Measurements from ENCODE around the gene TTLL7. TPM values are rescaled to one million over a fixed set of nuclear protein-coding genes. Genes with fewer than 3 reads are reported as not detected.
A peak's percentile ranks its signal among the peaks of the same experiment; 100 is the strongest.

TTLL7 gene
- total RNA-seq, 6 experiments from 2014 or later = 0.92 to 7.2 (median 3.9) TPM

DNA sequence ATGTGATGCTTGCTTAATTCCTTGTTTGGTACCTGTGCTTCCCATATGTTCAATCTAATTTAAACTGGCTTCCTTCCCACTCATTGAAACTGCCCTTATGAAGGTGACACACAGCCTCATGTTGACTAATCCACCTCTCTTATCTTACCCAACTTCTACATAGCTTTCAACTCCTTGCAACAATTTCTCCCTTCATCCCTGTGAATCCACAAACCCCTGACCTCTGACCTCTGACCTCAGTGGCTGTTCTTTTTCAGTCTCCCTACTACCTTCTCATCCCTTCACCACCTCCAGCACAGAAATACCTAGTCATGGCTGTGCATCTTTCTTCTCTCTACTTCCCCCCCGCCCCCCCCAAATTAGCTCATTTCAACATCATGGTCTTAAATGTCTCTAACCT lies 144.5 kb downstream of the TTLL7 start:
- TF ChIP-seq CTCF (IDR thresholded peaks at IDR 0.05) (no peak), POLR2A (IDR thresholded peaks at IDR 0.05) (no peak)
- ATAC-seq (no peak), DNase-seq (no peak)
- Histone ChIP-seq H3K4me3 (no peak overlapping the region), H3K9me3 (no peaks in the 10 kb centered on the region), H3K4me1 (peaks cover 0 to 13% (median 5%) of the 10 kb centered on the region in 4 donors), H3K27ac (no peak overlapping the region), H3K36me3 (no peaks in the 10 kb centered on the region), H3K27me3 (no peaks in the 10 kb centered on the region)
- intact Hi-C loops (cut with DNase I) = no loop called here
- WGBS (ENCODE audit: insufficient coverage, low coverage, low lambda C conversion rate, missing lambda C conversion rate) = 100% methylated on average over 1 of the region's 1 CpG

DNA sequence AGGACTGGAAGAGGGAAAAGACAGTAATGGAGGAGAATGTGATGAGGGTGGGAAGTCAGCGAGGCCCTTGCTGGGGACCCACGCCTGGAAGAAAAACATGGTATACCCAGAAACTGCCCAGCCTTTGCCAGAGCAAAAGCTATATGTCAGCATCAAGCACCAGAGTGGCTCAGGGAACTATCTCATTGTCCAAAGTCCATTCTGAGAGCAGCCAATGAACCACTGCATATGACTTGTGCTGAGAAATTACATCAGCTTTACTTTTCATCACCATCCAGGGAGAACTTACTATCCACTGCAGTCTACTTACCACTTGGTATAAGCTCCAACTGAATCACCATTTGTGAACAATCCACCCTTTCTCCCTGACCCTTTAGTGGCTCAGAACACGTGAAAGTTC lies 148.1 kb downstream of the TTLL7 start:
- Histone ChIP-seq H3K36me3 (no peaks in the 10 kb centered on the region), H3K4me1 (peaks cover 0 to 15% (median 7%) of the 10 kb centered on the region in 4 donors), H3K9me3 (no peaks in the 10 kb centered on the region), H3K4me3 (no peak overlapping the region), H3K27ac (no peak overlapping the region), H3K27me3 (no peaks in the 10 kb centered on the region)
- no peak for TF ChIP-seq CTCF (IDR thresholded peaks at IDR 0.05)
- no peak for TF ChIP-seq POLR2A (IDR thresholded peaks at IDR 0.05)
- intact Hi-C loops (cut with DNase I) = no loop called here
- 72% methylated on average over 3 of the region's 3 CpGs for WGBS (ENCODE audit: insufficient coverage, low coverage, low lambda C conversion rate, missing lambda C conversion rate)
- no peak for DNase-seq
- peak; percentile 77 to 94 (median 86) for ATAC-seq

DNA sequence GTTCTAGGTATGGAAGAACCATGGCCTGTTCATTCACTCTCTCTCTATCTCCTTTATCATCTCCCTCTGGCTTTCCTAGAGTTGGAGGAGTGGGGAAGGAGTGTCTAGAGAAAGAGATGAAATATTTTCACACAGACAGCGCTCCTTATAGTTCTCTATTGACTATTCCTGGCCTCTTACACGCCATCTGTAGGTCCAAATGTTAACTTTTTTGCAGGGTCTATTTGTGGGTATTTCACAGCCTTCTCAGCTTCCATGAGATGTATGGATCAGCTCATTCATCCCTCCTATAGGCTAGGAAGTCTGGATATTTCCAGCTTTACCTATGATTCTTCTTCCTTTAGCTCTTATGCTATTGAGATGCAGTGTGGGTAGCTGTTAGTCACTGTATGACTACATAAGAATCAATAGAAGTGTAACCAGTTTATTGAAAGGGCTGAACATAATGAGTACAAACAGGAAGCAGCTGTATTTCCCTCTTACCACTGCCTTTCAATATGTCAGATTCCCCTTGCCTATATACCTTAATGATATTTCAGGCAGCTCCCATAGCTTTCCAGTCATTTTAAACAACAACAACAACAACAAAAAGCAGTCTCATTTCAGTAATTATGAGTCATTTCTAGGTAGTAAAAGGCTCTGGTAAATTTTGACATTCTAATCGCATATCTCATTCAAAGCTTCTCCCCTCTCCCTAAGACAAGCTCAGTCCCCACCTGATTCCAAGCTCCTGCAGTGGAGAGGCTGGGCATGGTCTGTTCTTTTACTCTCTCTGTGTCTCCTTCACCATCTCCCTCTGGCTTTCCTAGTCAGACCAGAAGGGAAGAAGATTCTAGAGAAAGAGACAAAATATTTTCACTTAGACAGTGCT lies 149.5 kb downstream of the TTLL7 start:
- peak in 1 of 4 donors; percentile 29 for ATAC-seq
- H3K9me3 ChIP-seq = no peaks in the 10 kb centered on the region
- no peak overlapping the region for H3K27ac ChIP-seq
- WGBS (ENCODE audit: insufficient coverage, low coverage, low lambda C conversion rate, missing lambda C conversion rate) = 93% methylated on average over 3 of the region's 3 CpGs
- H3K36me3 ChIP-seq = no peaks in the 10 kb centered on the region
- no peaks in the 10 kb centered on the region for H3K27me3 ChIP-seq
- DNase-seq = no peak
- TF ChIP-seq CTCF (IDR thresholded peaks at IDR 0.05) (no peak), POLR2A (IDR thresholded peaks at IDR 0.05) (no peak)
- H3K4me1 ChIP-seq = peaks cover 0 to 19% (median 9%) of the 10 kb centered on the region in 4 donors
- no peak overlapping the region for H3K4me3 ChIP-seq
- intact Hi-C loops (cut with DNase I) = no loop called here

DNA sequence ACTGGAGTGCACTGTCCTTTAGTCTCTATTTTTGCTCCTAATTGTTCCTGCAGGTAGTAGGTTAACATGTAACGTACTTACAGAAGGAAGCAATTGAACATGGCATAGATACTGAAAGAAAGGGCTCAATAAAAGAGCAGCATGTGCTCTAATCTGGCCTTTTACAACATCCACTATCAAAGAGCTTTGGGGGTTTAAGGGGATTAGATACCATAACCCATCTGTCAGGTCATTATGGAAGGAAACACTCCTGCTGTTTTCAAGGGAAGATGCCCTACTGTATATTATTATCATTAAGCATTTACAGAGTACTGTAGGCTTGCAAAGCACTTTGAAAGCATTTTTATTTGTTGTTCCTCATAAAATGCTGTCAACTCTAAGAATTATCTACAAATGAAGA lies 152.8 kb downstream of the TTLL7 start:
- Histone ChIP-seq H3K27me3 (no peaks in the 10 kb centered on the region), H3K4me1 (peaks cover 0 to 15% (median 6%) of the 10 kb centered on the region in 4 donors), H3K9me3 (no peaks in the 10 kb centered on the region), H3K4me3 (no peak overlapping the region), H3K36me3 (no peaks in the 10 kb centered on the region), H3K27ac (peak overlapping the region; percentile 31 to 80 (median 70))
- TF ChIP-seq POLR2A (IDR thresholded peaks at IDR 0.05) (no peak), CTCF (IDR thresholded peaks at IDR 0.05) (no peak)
- ATAC-seq (no peak), DNase-seq (no peak)
- intact Hi-C loops (cut with DNase I) = no loop called here
- WGBS (ENCODE audit: insufficient coverage, low coverage, low lambda C conversion rate, missing lambda C conversion rate) = 100% methylated on average over 1 of the region's 1 CpG
